SH-SY5Y (cell line): ENCODE results near the gene OPN4.

Experiments
- GATA2 ChIP-seq: IDR thresholded peaks from 2 replicates; pipeline ENCODE4 v1.6.1; 2011; ENCODE audit warnings: mild to moderate bottlenecking, low read depth, low read length
- GATA3 ChIP-seq: IDR thresholded peaks from 2 replicates; pipeline ENCODE4 v1.6.1; 2011; ENCODE audit warnings: low read depth, mild to moderate bottlenecking, low read length, moderate library complexity

GRCh38 chr10:86635402-86635801 is 18.9 kb upstream of the OPN4 start:
- TF ChIP-seq GATA2 (no peak), GATA3 (no peak)
